ENCODE measurements around the gene SP6.

Gene SP6

GRCh38 chr17:47856830-47857229 is 5.9 kb upstream of the SP6 start:
- DNase-seq (ENCODE audit: low read depth in 2 of 2, low spot score in 1 of 2): no peak

- no peak for DNase-seq (ENCODE audit: low read depth in 2 of 2, low spot score in 1 of 2)
Measured at GRCh38 chr17:47855737-47856136, 4.8 kb upstream of the SP6 start.

- no peak for DNase-seq (ENCODE audit: low read depth in 2 of 2, low spot score in 1 of 2)
Measured at GRCh38 chr17:47853616-47854015, 2.7 kb upstream of the SP6 start.

GRCh38 chr17:47852113-47852949 is 1.4 kb upstream of the SP6 start:
- DNase-seq (ENCODE audit: low read depth in 2 of 2, low spot score in 1 of 2): no peak

GRCh38 chr17:47851764-47852112 is 775 bp upstream of the SP6 start:
- no peak for DNase-seq (ENCODE audit: low read depth in 2 of 2, low spot score in 1 of 2)

GRCh38 chr17:47850373-47850691 is 631 bp downstream of the SP6 start:
- DNase-seq (ENCODE audit: low read depth in 2 of 2, low spot score in 1 of 2): no peak

GRCh38 chr17:47848198-47848513 is 2.8 kb downstream of the SP6 start:
- no peak for DNase-seq (ENCODE audit: low read depth in 2 of 2, low spot score in 1 of 2)

GRCh38 chr17:47847341-47848197 is 3.4 kb downstream of the SP6 start:
- no peak for DNase-seq (ENCODE audit: low read depth in 2 of 2, low spot score in 1 of 2)

- no peak for DNase-seq (ENCODE audit: low read depth in 2 of 2, low spot score in 1 of 2)
Measured at GRCh38 chr17:47846716-47847340, 4.1 kb downstream of the SP6 start.

- DNase-seq (ENCODE audit: low read depth in 2 of 2, low spot score in 1 of 2): no peak
Measured at GRCh38 chr17:47845716-47846075, 5.3 kb downstream of the SP6 start.

GRCh38 chr17:47844814-47845715 is 5.9 kb downstream of the SP6 start:
- no peak for DNase-seq (ENCODE audit: low read depth in 2 of 2, low spot score in 1 of 2)

GRCh38 chr17:47844227-47844626 is 6.7 kb downstream of the SP6 start:
- no peak for DNase-seq (ENCODE audit: low read depth in 2 of 2, low spot score in 1 of 2)

- no peak for DNase-seq (ENCODE audit: low read depth in 2 of 2, low spot score in 1 of 2)
Measured at GRCh38 chr17:47843391-47843730, 7.6 kb downstream of the SP6 start.

- no peak for DNase-seq (ENCODE audit: low read depth in 2 of 2, low spot score in 1 of 2)
Measured at GRCh38 chr17:47841488-47842291, 9.3 kb downstream of the SP6 start.

- peak; percentile 68 to 69 for DNase-seq (ENCODE audit: low read depth in 2 of 2, low spot score in 1 of 2)
Measured at GRCh38 chr17:47840742-47841487, 10.0 kb downstream of the SP6 start, which contains the start of gene SCRN2. TSS of gene SCRN2 (minus strand) at chr17:47841273. CDS start at chr17:47840843, 430 bp downstream.

- DNase-seq (ENCODE audit: low read depth in 2 of 2, low spot score in 1 of 2): no peak
Measured at GRCh38 chr17:47840001-47840741, 10.8 kb downstream of the SP6 start.

GRCh38 chr17:47839071-47839470 is 11.9 kb downstream of the SP6 start:
- DNase-seq (ENCODE audit: low read depth in 2 of 2, low spot score in 1 of 2): no peak

GRCh38 chr17:47838636-47839035 is 12.3 kb downstream of the SP6 start:
- DNase-seq (ENCODE audit: low read depth in 2 of 2, low spot score in 1 of 2): no peak

GRCh38 chr17:47837401-47838039 is 13.4 kb downstream of the SP6 start:
- DNase-seq (ENCODE audit: low read depth in 2 of 2, low spot score in 1 of 2): no peak

Measured in stimulated activated CD8-positive, alpha-beta memory T cell treated with anti-CD3 and anti-CD28 coated beads, Interleukin-4, amount 100 ng/mL, for 1 hour (primary cell).